GM21723 (cell line): Measurements from ENCODE around the gene TRIB2.

Experiments used
- ATAC-seq: cut with Tn5 transposase; IDR thresholded peaks from one replicate; pipeline ENCODE4 v1.9.1; 2021; ENCODE audit warnings: mild to moderate bottlenecking, moderate library complexity; ENCODE audit not compliant: unreplicated experiment

TRIB2 gene

GRCh38 chr2:12737738-12738485, 21.2 kb downstream of the TRIB2 start:
- no peak for ATAC-seq

DNA sequence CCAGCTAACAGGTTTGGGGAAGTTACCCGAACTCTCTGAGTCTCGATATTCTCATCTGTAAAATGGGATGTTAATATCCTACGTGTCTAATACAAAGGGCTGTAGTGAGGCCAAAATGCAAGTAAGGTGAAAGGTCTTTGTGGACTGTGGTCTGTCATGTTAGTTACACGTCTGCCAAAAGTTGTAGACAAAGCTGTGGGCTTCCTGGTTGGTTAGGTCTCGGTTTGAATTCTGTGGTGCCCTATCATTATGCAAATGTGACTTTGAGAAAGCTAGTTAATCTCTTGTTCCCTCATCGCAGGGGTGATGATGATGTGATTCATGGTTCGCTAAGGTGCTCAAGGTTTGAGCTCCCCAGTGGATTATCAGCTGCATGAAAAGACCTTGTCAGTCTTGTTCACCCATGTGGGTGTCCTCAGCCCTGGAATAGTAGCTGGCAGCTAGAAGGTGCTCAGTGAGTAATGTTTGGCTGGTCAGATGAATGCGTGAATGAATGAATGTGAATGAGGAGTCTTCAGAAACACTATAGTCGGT, 23.1 kb downstream of the TRIB2 start:
- ATAC-seq = no peak

- ATAC-seq = no peak
Measured at GRCh38 chr2:12741380-12741779, 24.6 kb downstream of the TRIB2 start.

DNA sequence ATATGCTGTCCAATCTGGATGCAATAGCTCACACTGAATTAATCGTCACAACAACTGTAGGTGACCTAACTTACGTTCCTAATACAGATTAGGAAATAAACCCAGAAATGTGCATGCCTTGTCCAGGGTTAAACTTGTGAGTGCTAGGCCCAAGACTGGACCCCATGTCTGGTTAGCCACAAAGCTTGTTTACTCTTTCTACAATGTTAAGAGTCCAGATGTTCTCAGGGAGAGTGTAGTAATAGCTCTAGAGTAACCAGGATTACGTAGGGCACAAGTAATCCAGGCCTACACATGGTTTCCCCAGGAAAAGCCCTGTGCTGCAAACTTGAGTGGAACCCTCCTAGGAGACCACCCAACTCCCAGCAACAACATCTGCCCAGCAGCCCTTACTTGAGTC, 26.2 kb downstream of the TRIB2 start:
- ATAC-seq = no peak

DNA sequence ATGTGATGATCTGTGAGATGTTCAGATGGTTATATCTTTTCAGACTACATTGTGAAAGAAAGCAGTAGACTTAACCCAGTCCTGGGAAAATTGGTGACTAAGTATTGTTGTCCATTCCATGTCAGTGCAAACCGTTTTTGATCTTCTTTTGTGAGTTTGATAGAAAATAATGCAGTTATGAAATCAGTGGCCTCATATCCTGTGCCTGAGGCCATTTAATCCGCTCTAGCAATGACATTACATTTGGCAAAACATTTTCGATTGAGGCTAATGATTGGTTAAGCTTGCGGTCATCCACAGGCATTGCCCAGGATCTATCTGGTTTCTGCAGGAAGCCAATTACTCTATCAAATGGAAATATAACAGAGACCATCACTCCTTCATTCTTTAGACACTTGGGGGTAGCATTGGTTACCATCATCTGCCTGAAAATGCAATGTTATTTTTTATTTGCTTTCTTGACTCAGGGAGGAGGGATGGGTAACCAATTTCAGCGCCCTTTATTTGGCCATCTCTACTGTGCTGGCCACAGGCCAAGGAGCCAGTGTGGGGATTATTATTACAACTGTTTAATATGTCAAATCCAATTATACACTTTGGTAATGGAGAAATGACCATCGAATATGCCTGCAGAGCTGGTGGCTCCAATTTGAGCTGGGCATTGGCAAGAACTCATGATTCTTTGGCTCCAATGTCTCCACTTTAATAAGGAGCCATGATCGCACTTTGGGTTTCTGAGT, 33.6 kb downstream of the TRIB2 start:
- no peak for ATAC-seq

- no peak for ATAC-seq
Measured at GRCh38 chr2:12754643-12755042, 37.9 kb downstream of the TRIB2 start.

GRCh38 chr2:12755384-12755783, 38.6 kb downstream of the TRIB2 start:
- ATAC-seq = no peak

GRCh38 chr2:12759248-12759647, 42.5 kb downstream of the TRIB2 start:
- no peak for ATAC-seq

DNA sequence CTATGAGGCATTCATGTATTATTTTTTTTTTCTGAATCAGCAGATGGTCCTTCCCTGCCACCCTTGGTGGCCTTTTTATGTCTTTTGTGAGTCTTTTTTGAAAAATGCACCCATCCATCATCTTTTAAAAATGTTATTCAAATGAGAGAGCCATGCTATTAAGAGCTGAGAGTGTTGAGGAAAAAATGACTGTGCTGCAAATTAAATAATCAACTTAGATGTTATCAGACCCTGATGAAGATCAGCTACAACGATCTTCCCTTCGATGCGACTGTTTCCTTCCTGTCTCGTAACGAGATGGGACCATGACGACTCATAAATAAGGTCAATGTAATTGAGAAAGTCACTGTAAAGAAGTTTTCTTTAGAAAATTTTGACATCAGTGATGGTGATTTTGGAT, 44.4 kb downstream of the TRIB2 start:
- no peak for ATAC-seq

GRCh38 chr2:12762337-12762736, 45.6 kb downstream of the TRIB2 start:
- ATAC-seq = no peak

- no peak for ATAC-seq
Measured at GRCh38 chr2:12762976-12763375, 46.2 kb downstream of the TRIB2 start.

DNA sequence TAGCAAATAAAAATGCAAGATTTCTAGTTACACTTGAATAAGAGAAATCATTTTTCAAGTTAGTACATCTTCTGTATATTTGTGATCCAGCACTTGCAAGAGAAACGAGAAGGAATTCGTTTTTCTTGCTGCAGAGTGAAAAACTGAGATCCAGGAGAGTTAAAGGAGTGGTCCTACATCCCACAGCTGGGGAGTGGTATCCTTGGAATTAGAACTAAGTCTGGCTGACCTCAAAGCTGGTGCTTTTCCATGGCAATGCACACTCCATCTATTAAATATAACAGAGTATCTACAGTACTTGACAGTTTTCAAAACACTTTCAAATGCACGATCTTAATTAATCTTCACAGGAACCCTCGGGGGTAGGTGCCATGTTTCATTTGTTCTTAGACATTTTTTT, 46.8 kb downstream of the TRIB2 start:
- no peak for ATAC-seq

GRCh38 chr2:12764075-12764730, 47.5 kb downstream of the TRIB2 start:
- ATAC-seq = no peak

GRCh38 chr2:12764849-12765605, 48.3 kb downstream of the TRIB2 start:
- ATAC-seq = no peak

DNA sequence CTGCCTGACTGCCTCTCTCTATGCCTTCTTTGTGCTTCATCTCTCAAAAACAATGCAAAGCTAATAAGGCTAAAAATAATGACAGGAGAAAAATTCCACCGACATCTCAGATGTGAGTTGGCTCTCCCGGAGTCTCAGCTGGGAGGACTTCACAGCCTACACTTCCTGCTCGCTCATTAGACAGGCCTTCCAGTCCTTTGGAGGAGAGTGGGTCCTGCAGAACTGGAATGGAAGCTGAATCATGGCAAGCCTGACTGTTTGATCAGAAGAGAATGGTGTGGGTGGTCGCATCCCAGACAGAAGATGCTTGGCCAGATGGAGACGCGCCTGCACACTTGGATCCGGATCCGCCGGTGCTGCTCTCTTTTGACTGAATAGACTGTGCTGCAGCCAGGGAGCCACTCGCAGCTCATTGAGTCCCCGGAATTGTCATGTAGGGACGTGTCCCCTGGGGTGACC, 49.7 kb downstream of the TRIB2 start:
- ATAC-seq = no peak

GRCh38 chr2:12767541-12767940, 50.8 kb downstream of the TRIB2 start:
- ATAC-seq = no peak

- no peak for ATAC-seq
Measured at GRCh38 chr2:12767996-12768624, 51.4 kb downstream of the TRIB2 start.

DNA sequence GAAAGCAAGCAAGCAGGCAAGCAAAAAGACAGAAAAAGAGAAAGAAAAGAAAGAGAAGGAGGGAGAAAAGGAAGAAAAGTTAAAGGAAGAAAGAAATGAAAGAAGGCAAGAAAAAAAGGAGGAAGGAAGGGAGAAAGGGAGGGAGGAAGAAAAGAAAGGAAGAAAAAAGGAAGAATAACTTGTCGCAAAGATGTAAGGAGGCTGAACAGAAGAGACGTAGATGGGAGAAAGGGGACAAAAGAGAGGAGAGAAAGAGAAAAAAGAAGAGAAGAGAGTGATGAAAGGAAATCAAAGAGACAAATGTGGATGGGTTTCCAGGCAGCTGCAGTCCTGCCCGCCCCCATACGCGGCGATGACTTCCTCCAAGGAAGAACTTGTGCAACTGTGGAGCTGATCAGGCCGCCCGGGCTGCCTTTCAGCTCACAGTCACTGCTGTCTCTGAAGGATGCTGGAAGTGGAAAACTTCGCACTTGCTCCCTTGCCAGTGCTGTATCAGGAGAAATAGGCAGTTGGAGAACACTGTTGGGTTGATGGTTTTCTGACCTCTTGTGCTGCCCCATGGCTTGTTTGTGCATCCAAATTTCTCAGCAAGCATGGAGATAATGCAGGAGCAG, 52.9 kb downstream of the TRIB2 start:
- no peak for ATAC-seq

DNA sequence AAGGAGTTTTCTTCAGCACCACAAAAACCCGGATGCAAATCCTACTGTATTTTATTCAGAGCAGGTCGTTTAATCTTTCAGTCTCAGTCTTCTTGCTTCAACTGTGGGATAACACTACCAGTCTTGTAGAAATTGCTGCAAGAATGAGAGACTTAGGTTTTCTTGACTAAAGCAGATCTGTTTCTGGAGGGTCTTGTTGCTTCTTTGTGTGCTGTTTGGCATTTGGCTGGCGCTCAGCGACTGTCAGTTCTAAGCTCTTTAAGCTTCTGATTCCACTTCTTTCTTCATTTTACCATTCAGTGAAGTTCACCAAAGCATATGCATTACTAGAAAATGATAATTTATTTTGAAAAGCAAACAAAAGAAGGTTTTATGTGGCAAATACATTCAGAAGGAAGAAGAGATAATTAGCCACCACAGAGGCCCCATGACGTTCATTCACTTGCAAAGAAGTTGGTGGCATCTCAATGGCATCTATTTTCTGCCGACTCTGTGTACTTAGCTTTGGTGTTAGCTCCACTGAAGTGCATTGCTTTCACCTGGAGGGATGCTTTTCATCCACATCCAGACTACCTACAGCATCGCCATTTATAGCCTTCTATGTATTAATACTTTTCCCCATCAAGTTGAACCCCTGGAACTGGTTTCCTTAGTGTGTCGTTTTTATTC, 53.7 kb downstream of the TRIB2 start:
- ATAC-seq = no peak
